Astrocyte of the cerebellum (primary cell): ENCODE results near the gene ISCA2.
"Not testable (repeated sequence)": the region's sequence is repeated elsewhere in the genome, so short reads cannot be mapped to it uniquely, and the experiment has no call there.

Experiments
- DNase-seq: peaks from one replicate; pipeline ENCODE4 v3.0.0-alpha.2; 2011; ENCODE audit warnings: low read depth
- H3K4me3 ChIP-seq: 2 replicates; pipeline ENCODE4 v1.5.1; 2011; ENCODE audit warnings: mild to moderate bottlenecking, low read depth, low read length, moderate library complexity
- CTCF ChIP-seq: IDR thresholded peaks from 2 replicates; pipeline ENCODE4 v1.5.1; 2012; ENCODE audit warnings: low read length, low read depth, moderate library complexity, mild to moderate bottlenecking; ENCODE audit errors: missing control alignments
- in situ Hi-C: cut with HindIII; loops from 2 replicates; pipeline ENCODE4 v1.10.0; 2017; ENCODE audit warnings: low sequenced_read_pairs

The ISCA2 gene

GRCh38 chr14:74493343-74494261 lies at the start of gene ISCA2:
TSS of gene ISCA2 (plus strand) at chr14:74493765. CDS start at chr14:74493775, 10 bp downstream.
- in situ Hi-C loops = loop anchor here (5.0 kb wide), 1 partner anchor 76 kb away; no protein-coding TSS in a partner anchor
- TF ChIP-seq CTCF = no peak
- H3K4me3 ChIP-seq = peak within 1 kb of the TSS; percentile 94
- DNase-seq = peak; percentile 98

- in situ Hi-C loops = no loop called here
- TF ChIP-seq CTCF = no peak
- no peak for DNase-seq
- H3K4me3 ChIP-seq = no peak overlapping the region
These were observed 48.7 kb upstream of the ISCA2 start for GRCh38 chr14:74444866-74445265.

GRCh38 chr14:74454397-74454796 lies 39.2 kb upstream of the ISCA2 start:
- in situ Hi-C loops, H3K4me3 ChIP-seq, DNase-seq: not testable (repeated sequence)

GRCh38 chr14:74456684-74457564 lies 36.6 kb upstream of the ISCA2 start:
- in situ Hi-C loops = no loop called here
- DNase-seq = no peak

GRCh38 chr14:74457565-74457895 lies 36.0 kb upstream of the ISCA2 start:
- TF ChIP-seq CTCF = no peak
- no peak overlapping the region for H3K4me3 ChIP-seq
- no peak for DNase-seq
- in situ Hi-C loops = no loop called here

More at GRCh38 chr14:74456684-74457564, 36.6 kb upstream of the ISCA2 start:
- H3K4me3 ChIP-seq = no peak overlapping the region
- no peak for TF ChIP-seq CTCF

GRCh38 chr14:74459289-74459946 lies 34.1 kb upstream of the ISCA2 start:
- in situ Hi-C loops = no loop called here
- peak; percentile 4 for DNase-seq
- TF ChIP-seq CTCF = peak; percentile 79
- no peak overlapping the region for H3K4me3 ChIP-seq
